Measurements from ENCODE around the gene FCF1. TPM values are rescaled to one million over a fixed set of nuclear protein-coding genes. Genes with fewer than 3 reads are reported as not detected.

FCF1 gene
- polyA plus RNA-seq, 1 of the 3 experiments (the other 2 are of a cell fraction), result 42.6 TPM

DNA sequence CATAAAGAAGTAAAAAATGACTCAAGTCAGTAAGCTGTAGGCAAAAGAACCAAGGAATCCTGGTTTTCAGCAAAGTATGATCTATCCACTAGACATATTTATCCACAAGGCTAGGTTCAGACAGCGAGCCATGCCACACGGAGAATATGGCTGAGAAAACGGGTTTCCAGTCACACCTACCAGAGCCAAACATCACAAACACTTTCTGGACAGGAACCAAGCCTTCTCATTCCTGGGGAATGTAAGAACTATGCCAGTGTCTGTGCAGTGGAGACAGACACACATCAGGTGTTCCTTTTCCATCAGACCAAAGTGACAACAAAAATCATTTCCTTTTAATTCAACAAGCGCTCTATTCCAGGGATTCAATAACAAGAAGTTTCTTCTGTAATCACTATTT lies 41.2 kb upstream of the FCF1 start:
- no peak overlapping the region for H2AFZ ChIP-seq (ENCODE audit: low read depth)
- no peak overlapping the region for H3K4me3 ChIP-seq (ENCODE audit: low read depth in 2 of 2, low read length in 1 of 2)
- H3K9ac ChIP-seq, result peak overlapping the region; percentile 57; the same call in 1 of the 2 replicates
- CTCF ChIA-PET, result interaction anchor here (0.6 to 1.5 kb wide), 3 partner anchors 34 to 169 kb away, joined by 3 to 4 read pairs (median 4); partner anchors contain the start of gene LTBP2
- POLR2A ChIA-PET, result no interaction called here
- DNase-seq, result no peak
- H3K79me2 ChIP-seq (ENCODE audit: insufficient read depth), result no peaks in the 10 kb centered on the region
- peaks cover 0 to 25% of the 10 kb centered on the region in 2 experiments; a peak in 2 of 4 replicates for H3K4me1 ChIP-seq (ENCODE audit: control insufficient read depth in 1 of 2, insufficient read depth in 2 of 2, low read depth in 1 of 2, low read length in 1 of 2)
- H3K4me2 ChIP-seq, result peak overlapping the region; percentile 28; the same call in 1 of the 2 replicates
- no peaks in the 10 kb centered on the region for H3K9me3 ChIP-seq
- 47% methylated on average over 4 of the region's 4 CpGs for WGBS (ENCODE audit: low lambda C conversion rate)
- peak overlapping the region; percentile 67 to 90 for H3K27ac ChIP-seq (ENCODE audit: low read depth in 2 of 2, low read length in 1 of 2)
- no peaks in the 10 kb centered on the region for H4K20me1 ChIP-seq (ENCODE audit: insufficient read depth)
- no peaks in the 10 kb centered on the region for H3K9me2 ChIP-seq
- H3K36me3 ChIP-seq (replicated peaks in 1 of 2; ENCODE audit: control insufficient read depth in 1 of 2, insufficient read depth in 2 of 2, low read length in 1 of 2), result peaks cover 79 to 82% of the 10 kb centered on the region in 2 experiments
- H3K27me3 ChIP-seq (ENCODE audit: insufficient read depth), result no peaks in the 10 kb centered on the region
- H3F3A ChIP-seq (replicated peaks; ENCODE audit: insufficient read depth), result peaks cover 49% of the 10 kb centered on the region
- TF ChIP-seq CTCF (IDR thresholded peaks at IDR 0.05), result no peak
- TF ChIP-seq GABPA (IDR thresholded peaks at IDR 0.05; ENCODE audit: low read depth), result no peak
- TF ChIP-seq RCOR1 (IDR thresholded peaks at IDR 0.05; ENCODE audit: low read length), result no peak
- peak; percentile 90 for TF ChIP-seq NFIC (IDR thresholded peaks at IDR 0.05; ENCODE audit: borderline replicate concordance)
- TF ChIP-seq FOXJ3 (CRISPR knock-in tag; IDR thresholded peaks at IDR 0.05), result no peak
- no peak for TF ChIP-seq MEF2A (IDR thresholded peaks at IDR 0.05; ENCODE audit: borderline replicate concordance, low read depth)
- peak; percentile 49 for TF ChIP-seq JUND (IDR thresholded peaks at IDR 0.05)
- TF ChIP-seq YY1 (IDR thresholded peaks at IDR 0.05; ENCODE audit: low read depth), result no peak
- no peak for TF ChIP-seq IRF3 (IDR thresholded peaks at IDR 0.05; ENCODE audit: low read depth, low read length)
- no peak for TF ChIP-seq GATA2 (CRISPR knock-in tag; IDR thresholded peaks at IDR 0.05)
- peak; percentile 60; the same call in 1 of the 2 replicates for TF ChIP-seq PBX3 (IDR thresholded peaks at IDR 0.05)
- no peak for TF ChIP-seq RXRA (IDR thresholded peaks at IDR 0.05; ENCODE audit: borderline replicate concordance, low read depth)
- no peak for TF ChIP-seq MXI1 (IDR thresholded peaks at IDR 0.05; ENCODE audit: low read depth, low read length)
- no peak for TF ChIP-seq POLR2AphosphoS5 (IDR thresholded peaks at IDR 0.05; ENCODE audit: low read depth, low read length)
- TF ChIP-seq TCF12 (IDR thresholded peaks at IDR 0.05), result peak; percentile 69
- no peak for TF ChIP-seq RAD21 (IDR thresholded peaks at IDR 0.05; ENCODE audit: low read length)
- no peak for TF ChIP-seq ELF1 (IDR thresholded peaks at IDR 0.05)
- TF ChIP-seq EZH2phosphoT487 (IDR thresholded peaks at IDR 0.05; ENCODE audit: borderline replicate concordance, low read depth), result no peak
- TF ChIP-seq SIN3A (IDR thresholded peaks at IDR 0.05; ENCODE audit: borderline replicate concordance, low read depth, low read length), result no peak
- no peak for TF ChIP-seq ZBTB33 (IDR thresholded peaks at IDR 0.05; ENCODE audit: borderline replicate concordance, low read depth)
- TF ChIP-seq FOSL2 (IDR thresholded peaks at IDR 0.05; ENCODE audit: borderline replicate concordance, low read depth), result no peak
- no peak for TF ChIP-seq TAF1 (IDR thresholded peaks at IDR 0.05; ENCODE audit: borderline replicate concordance, low read depth, low read length)
- TF ChIP-seq, protein P1, sequence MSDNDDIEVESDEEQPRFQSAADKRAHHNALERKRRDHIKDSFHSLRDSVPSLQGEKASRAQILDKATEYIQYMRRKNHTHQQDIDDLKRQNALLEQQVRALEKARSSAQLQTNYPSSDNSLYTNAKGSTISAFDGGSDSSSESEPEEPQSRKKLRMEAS (IDR thresholded peaks at IDR 0.05; ENCODE audit: low read depth), result peak; percentile 61; the same call in 1 of the 2 replicates
- no peak for TF ChIP-seq RFX5 (IDR thresholded peaks at IDR 0.05; ENCODE audit: low read length)
- TF ChIP-seq FOXM1 (IDR thresholded peaks at IDR 0.05; ENCODE audit: low read depth), result no peak
- no peak for TF ChIP-seq CHD2 (IDR thresholded peaks at IDR 0.05; ENCODE audit: low read length, partially characterized antibody)
- TF ChIP-seq SMC3 (IDR thresholded peaks at IDR 0.05; ENCODE audit: low read depth, low read length), result no peak
- peak; percentile 46; the same call in 1 of the 2 replicates for TF ChIP-seq TEAD4 (IDR thresholded peaks at IDR 0.05; ENCODE audit: borderline replicate concordance, insufficient read depth)

Data from SK-N-SH (cell line).